GM21529 (cell line): ENCODE data around the gene TOGARAM2.
A peak's percentile ranks its signal among the peaks of the same experiment; 100 is the strongest.

ENCODE experiments used
- ATAC-seq: cut with Tn5 transposase; IDR thresholded peaks from one replicate; pipeline ENCODE4 v1.9.1; 2021; ENCODE audit not compliant: unreplicated experiment

The TOGARAM2 gene

GRCh38 chr2:29053223-29053622 is 72.1 kb downstream of the TOGARAM2 start:
- ATAC-seq: peak; percentile 87

GRCh38 chr2:29053670-29054400 is 72.7 kb downstream of the TOGARAM2 start:
- ATAC-seq: no peak

- ATAC-seq: no peak
Observed at GRCh38 chr2:29054430-29054829, 73.3 kb downstream of the TOGARAM2 start.

- ATAC-seq: no peak
Observed at GRCh38 chr2:29055601-29056000, 74.5 kb downstream of the TOGARAM2 start.

- no peak for ATAC-seq
Observed at GRCh38 chr2:29056452-29056851, 75.4 kb downstream of the TOGARAM2 start.

- ATAC-seq: no peak
Observed at GRCh38 chr2:29057006-29057405, 75.9 kb downstream of the TOGARAM2 start.

- ATAC-seq: no peak
Observed at GRCh38 chr2:29059624-29060023, 78.5 kb downstream of the TOGARAM2 start.

GRCh38 chr2:29060441-29060840 is 79.3 kb downstream of the TOGARAM2 start:
- ATAC-seq: no peak

GRCh38 chr2:29061176-29061575 is 80.1 kb downstream of the TOGARAM2 start:
- ATAC-seq: no peak

- no peak for ATAC-seq
Observed at GRCh38 chr2:29061616-29062015, 80.5 kb downstream of the TOGARAM2 start.

GRCh38 chr2:29062371-29062770 is 81.3 kb downstream of the TOGARAM2 start:
- ATAC-seq: no peak

- ATAC-seq: no peak
Observed at GRCh38 chr2:29063056-29063455, 82.0 kb downstream of the TOGARAM2 start.

GRCh38 chr2:29063646-29064345 is 82.7 kb downstream of the TOGARAM2 start:
- no peak for ATAC-seq

- no peak for ATAC-seq
Observed at GRCh38 chr2:29064346-29064715, 83.2 kb downstream of the TOGARAM2 start.

- ATAC-seq: no peak
Observed at GRCh38 chr2:29064746-29065067, 83.6 kb downstream of the TOGARAM2 start.

- ATAC-seq: no peak
Observed at GRCh38 chr2:29065068-29065811, 84.1 kb downstream of the TOGARAM2 start.

- no peak for ATAC-seq
Observed at GRCh38 chr2:29066271-29066860, 85.3 kb downstream of the TOGARAM2 start.

GRCh38 chr2:29066997-29067605 is 86.0 kb downstream of the TOGARAM2 start:
- ATAC-seq: no peak

GRCh38 chr2:29068513-29068912 is 87.4 kb downstream of the TOGARAM2 start:
- ATAC-seq: no peak

- ATAC-seq: no peak
Observed at GRCh38 chr2:29070526-29070925, 89.4 kb downstream of the TOGARAM2 start.
